Measurements from ENCODE around the gene ROR2.
"Not testable (repeated sequence)": the region's sequence is repeated elsewhere in the genome, so short reads cannot be mapped to it uniquely, and the experiment has no call there.

The ROR2 gene

DNA sequence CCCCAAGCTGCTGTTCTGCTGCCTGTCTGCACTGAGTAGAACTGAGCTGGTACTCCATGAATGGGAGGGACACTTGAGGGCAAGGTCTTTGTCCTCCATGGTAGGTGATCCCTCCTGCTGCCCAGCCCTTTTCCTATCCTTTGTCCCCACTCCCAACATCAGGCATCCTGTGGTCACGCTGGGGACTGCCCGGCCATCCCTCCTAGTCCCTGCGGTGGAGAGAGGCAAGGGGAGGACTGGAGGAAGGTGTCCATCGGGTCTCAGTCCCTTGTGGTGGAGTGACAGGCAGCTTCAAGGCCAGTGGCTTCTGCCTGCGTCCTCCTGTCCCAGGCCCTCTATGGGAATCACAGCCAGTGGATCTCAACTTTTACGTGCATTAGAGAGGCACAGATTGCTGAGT, 25.9 kb downstream of the ROR2 start:
- in situ Hi-C loops (cut with MboI; ENCODE audit: low sequenced_read_pairs) = no loop called here

DNA sequence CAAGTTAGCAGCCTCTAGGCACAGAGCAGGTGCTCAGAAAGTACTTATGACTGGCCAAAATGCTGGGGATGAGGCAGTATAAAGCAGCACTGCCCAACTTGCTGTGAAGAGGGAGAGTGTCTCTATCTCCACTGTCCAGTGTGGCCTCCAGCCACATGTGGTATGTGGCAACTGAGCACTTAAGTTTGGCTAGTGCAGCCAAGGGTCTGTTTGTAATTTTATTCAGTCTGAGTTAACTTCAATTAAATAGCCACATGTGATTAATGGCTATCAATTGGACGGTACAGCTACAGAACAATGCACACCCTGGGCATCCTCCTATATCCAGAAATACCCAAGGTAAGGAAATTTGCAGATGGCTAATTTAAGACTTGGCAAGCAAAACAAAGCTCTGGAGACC, 26.9 kb downstream of the ROR2 start:
- in situ Hi-C loops (cut with MboI; ENCODE audit: low sequenced_read_pairs) = no loop called here

DNA sequence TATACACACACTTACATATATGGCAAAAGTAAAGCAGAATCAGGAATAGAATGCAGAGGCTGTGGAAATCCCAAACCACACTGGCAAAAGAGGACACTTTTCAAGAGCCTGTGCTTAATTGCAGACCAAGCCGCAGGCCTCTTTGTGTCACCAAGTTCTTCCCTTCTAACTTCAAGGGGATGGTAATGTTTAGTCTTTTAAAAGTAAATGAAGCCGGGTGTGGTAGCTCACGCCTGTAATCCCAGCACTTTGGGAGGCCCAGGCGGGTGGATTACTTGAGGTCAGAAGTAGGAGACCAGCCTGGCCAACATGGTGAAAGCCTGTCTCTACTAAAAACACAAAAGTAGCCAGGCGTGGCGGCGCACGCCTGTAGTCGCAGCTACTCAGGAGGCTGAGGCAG, 28.7 kb downstream of the ROR2 start:
- in situ Hi-C loops (cut with MboI; ENCODE audit: low sequenced_read_pairs) = no loop called here

DNA sequence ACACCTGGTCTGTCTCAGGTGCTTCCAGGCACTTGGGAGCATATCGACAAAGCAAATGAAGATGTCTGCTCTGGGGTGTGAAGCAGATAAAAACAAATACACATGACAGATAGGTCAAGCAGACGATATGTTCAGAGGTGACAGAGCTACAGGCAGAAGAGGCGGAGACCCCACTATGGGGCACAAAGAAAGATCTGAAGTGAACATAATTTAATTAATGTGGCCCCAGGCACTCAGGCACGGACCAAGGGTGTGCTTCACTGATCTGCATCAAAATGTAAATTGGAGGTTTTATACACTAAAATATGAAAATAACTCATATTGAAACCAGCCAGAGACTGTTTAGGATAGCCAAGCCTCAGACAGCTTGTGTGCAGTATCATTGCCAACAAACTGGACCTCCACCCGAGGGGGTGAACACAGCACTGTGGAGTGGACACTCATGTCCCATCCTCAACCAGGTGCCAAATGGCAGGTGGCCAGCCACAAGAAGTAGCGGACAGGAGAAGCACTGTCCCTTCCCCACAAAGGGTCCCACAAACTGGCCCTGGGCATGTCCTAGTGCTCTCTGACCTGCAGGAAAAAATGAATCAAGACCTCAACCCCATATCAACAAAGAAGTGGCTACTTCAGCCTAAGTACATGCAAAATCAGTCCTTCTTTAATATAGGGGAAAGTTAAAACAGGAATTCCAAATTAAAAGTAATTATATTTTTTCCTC, 29.2 kb downstream of the ROR2 start:
- in situ Hi-C loops (cut with MboI; ENCODE audit: low sequenced_read_pairs) = no loop called here

DNA sequence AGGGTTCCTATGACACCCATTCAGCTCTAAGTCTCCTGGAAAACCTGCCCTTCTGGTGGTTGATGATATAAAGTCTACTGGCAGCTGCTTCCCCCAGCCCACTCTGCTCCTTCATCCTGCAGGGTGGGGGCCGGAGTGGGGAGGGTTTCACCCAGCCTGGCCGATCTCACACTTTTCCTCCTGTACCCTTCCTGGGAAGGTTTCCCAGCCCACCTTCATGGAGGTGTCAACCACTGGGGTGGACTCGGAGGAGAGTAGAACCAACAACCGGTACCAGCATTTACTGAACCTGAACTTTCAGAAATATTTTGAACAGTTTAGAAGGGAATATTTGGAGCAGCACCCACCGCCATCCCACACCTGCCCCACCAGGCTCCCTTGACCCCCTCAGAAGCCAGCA, 30.4 kb downstream of the ROR2 start:
- in situ Hi-C loops (cut with MboI; ENCODE audit: low sequenced_read_pairs) = no loop called here

DNA sequence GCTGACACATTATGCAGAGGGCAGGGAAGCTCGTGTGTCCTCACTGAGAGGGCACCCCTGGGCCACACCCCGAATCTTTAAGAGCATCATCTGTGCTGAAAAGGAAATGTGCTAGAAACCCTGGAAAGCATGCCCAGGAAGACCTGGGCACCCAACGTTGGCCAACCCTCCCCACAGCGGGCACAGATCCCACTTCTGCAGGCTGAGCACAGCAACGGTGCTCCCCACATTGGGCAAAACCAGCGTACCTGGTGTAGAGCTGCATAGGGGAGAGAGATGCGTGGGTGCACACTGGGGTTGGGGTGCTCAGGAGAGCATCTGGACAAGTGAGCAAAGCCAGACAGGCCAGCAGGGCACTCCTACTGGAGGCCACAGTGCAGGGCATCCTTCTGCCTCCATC, 32.6 kb downstream of the ROR2 start:
- in situ Hi-C loops (cut with MboI; ENCODE audit: low sequenced_read_pairs) = no loop called here

DNA sequence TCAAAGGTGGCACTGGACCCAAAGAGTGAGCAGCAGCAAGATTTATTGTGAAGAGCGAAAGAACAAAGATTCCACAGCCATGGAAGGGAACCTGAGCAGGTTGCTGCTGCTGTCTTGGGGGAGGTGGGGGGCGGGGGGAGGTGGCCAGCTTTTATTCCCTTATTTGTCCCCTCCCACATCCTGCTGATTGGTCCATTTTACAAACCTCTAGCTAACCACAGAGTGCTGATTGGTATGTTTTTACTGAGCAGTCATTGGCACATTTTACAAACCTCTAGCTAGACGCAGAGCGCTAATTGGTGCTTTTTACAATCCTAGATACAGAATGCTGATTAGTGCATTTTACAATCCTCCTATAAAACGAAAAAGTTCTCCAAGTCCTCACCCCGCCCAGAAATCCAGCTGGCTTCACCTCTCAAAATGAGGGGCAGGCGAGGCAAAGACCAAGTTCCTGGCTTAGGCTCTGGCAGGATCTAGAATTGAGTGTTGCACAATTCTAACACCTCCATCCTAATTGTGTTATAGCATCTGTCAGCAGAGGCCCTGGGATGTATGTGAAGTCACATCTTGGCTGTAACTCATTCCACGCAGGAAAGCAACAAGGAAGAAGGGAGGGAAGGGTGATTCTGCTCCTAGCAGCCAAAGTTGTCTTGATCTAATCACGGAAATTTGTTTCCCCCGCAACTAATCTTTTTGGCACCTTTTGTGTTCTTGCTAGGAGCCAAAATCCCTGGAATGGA, 34.3 kb downstream of the ROR2 start:
- in situ Hi-C loops (cut with MboI; ENCODE audit: low sequenced_read_pairs) = no loop called here

DNA sequence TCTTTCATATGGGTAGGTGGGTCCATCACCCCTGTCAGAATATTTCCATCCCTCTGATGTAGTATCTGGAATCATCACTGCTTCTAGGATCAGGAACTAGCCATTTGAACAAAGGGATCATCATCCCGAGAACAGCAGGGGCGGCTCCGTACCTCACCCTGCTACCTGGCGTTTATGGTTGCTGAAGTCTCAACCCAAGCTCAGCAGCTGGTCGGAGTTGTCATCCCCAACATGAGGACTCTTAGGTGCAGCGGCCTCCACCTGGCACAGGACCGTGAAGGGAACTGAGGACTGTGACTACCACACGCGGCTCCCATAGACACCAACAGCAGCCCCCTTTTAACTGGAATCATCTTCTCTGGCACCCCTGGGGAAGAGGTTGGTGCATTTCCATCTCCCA, 35.1 kb downstream of the ROR2 start:
- in situ Hi-C loops (cut with MboI; ENCODE audit: low sequenced_read_pairs) = no loop called here

DNA sequence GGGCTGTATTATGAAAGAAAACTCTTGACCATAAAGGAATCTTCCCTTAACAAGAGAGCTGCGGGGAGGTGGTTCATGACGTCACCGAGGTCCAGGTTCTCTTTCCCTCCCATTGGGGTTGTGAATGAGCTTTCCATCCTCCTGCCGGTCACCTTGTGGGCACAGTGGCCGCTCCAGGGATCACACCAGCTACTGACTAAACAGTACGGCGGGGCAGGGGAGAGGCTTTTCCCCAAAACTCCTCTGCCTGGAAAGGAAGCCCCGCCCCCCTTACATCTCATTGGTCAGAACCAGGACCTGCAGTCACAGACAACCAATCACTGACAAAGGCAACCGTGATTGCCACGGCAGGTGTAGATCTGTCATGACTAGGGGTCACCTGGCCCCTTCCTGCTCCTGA, 35.6 kb downstream of the ROR2 start:
- in situ Hi-C loops (cut with MboI; ENCODE audit: low sequenced_read_pairs) = no loop called here

DNA sequence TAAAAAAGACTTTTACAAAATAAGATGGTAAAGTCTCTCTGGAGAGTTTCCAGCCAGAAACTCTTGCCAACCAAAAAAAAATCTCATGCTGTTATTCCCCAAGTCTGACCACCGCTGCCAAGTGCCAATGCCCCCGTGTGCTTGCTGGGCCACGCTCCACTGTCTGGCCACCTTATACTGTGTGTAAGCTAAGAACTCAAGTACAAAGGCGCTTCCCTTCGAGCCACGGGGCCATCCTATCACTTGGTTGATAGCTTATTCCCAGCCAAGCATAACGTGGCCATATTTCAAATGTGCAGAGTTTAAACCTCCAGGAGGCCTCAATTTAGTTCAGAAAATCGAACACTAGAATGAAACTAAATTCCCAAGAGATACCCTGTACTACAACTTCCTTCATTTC, 36.0 kb downstream of the ROR2 start:
- in situ Hi-C loops (cut with MboI; ENCODE audit: low sequenced_read_pairs) = no loop called here

DNA sequence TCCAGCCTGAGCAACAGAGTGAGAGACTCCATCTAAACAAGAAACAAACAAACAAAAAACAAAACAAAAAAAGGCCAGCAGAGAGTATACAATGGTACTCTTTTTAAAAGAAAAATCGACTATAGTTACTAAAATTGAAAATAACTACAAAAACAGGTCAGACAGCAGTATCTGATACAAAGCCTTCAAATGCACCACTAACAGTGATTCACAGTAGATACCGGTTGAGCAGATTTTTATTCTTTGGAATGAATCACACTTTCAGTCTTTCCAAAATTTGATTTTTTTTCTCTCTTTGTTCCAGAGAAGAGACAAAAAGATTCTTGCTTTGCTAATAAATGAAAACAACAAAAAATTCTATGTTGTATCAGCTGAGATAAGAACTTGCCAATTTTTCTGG, 36.9 kb downstream of the ROR2 start:
- in situ Hi-C loops (cut with MboI; ENCODE audit: low sequenced_read_pairs) = no loop called here

DNA sequence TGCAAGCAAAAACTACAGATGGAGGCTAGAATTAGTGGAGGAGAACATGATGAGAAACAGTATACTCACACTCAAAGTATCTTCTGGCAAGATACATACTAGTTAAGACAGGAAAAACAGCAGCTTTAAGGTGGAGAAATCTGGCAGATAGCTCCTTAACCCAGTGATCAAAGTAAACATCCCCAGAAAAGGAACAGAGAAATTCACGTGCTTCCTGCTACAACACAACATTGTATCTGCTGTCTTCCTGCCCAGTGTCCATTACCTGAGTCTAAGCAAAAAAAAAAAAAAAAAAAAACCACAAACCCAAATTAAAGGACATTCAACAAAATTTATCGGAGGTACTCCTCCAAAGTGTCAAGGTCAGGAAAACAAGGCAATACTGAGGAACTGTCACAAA, 38.4 kb downstream of the ROR2 start:
- in situ Hi-C loops (cut with MboI; ENCODE audit: low sequenced_read_pairs) = no loop called here

DNA sequence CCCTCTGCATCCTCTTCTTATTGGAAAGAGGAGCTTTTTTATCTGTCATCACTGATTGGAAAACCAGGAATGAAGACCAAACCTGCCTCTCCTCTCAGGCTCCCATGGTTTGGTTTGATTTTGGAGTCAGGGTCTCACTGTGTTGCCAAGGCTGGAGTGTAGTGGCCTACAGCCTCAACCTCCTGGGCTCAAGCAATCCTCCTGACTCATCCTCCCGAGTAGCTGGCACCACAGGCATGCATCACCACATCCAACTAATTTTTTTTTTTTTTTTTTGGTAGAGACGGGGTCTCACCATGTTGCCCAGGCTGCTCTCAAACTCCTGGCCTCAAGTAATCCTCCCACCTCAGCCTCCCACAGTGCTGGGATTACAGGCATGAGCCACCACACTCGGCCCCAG, 40.8 kb downstream of the ROR2 start:
- in situ Hi-C loops (cut with MboI; ENCODE audit: low sequenced_read_pairs) = not testable (repeated sequence)

DNA sequence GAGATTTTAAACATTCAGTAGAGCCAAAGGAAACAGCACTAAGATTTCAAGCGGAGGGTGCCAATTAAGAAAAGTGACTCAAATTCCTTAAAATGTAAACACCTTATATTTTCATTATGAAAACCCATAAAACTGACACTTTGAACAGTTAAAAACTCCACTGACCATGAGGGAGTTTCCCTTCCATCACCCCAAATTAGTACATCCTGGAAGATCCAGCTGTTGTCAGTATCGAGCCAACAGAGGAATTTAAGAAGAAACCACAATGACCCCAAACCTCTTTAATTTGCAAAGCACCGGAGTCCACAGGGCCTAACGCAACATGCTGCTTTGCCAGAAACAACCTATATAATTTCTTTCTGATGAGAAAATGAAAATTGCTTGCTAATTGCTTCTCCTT, 41.3 kb downstream of the ROR2 start:
- in situ Hi-C loops (cut with MboI; ENCODE audit: low sequenced_read_pairs) = no loop called here

DNA sequence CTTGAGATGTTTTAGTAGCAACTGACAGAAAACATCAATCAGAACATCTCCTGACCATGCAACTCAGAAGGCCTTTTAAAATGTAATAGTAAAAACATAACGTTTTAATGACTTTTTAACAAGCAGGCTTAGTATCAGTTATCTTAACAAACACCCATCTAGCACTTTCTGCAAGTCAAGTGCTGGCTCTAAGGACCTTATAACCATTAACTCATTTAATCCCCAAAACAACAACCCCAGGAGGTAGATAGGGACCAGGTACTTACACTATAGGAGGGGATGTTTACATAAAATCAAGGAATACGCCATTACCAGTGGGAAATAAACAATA, 41.8 kb downstream of the ROR2 start:
- in situ Hi-C loops (cut with MboI; ENCODE audit: low sequenced_read_pairs) = no loop called here

DNA sequence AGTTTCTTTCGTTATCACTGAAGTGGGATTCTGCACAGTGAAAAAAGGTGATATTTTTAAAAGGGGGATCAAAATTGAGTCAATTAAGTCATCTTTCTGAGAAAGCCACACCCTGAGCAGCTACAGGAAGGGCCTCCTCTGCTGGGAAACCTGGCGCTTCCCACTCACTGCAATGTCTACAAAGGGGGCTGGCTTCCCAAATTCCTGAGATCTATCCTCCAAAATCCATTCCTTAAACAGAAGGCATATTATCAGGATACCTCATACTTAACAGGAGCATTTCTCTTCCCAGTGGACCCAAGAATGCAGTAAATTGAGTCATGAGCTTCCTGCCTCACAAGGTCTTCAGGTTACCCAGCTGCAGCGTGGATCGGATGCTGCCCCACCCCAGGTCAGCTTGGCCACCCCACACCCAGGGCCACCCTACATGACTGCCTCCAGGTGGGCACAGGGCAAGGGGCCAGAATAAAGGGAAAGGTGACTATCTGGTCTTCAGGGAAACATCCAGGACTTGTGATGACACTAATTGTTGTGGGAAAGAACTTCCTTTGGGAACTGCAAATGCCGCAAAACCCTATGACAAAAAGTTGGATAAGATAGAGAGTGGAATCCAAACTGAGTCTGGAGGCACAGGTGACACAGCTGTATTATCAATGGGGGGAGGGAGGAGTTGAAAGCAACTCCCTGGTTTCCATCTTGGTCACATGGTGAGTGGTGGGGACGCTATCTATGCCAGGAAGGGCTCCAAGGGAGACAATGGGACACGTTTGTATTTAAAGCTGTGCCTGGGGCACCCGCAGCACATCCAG, 42.3 kb downstream of the ROR2 start:
- in situ Hi-C loops (cut with MboI; ENCODE audit: low sequenced_read_pairs) = no loop called here

DNA sequence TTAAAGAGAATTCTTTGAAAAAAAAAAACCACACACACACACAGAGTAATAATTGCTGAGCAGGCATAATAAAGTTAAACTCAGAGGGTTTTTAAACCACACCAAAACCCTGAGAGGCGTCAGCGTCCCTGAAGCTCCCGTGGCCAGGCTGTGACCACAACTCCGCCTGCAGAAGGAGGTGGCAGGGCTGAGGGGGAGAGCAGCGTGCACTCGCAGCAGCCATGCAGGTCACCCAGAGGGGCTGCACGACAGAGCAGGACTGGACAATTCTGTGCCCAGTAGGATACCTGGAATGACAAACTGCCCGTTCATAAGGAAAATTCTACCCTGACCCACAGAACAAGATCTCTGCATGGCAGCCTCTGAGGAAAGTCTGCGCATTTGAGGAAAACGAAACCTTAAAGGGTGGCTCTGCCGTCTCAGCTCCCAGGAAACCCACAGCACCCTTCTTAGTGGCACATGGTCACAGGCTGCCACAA, 44.0 kb downstream of the ROR2 start:
- in situ Hi-C loops (cut with MboI; ENCODE audit: low sequenced_read_pairs) = no loop called here

DNA sequence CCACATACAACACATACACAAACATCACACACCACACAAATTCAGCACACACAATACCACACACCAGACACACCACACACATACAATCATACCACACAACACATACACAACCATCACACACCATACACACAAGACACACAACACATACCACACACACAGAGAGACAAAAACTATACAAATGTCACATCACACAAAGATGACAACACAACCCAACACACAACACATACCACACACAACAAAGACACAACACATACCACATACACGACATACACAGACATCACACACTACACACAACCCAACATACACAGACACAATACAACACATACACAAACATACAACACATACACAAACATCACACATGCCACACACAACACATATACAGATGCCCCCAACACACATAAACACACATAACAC, 44.8 kb downstream of the ROR2 start:
- in situ Hi-C loops (cut with MboI; ENCODE audit: low sequenced_read_pairs) = no loop called here

DNA sequence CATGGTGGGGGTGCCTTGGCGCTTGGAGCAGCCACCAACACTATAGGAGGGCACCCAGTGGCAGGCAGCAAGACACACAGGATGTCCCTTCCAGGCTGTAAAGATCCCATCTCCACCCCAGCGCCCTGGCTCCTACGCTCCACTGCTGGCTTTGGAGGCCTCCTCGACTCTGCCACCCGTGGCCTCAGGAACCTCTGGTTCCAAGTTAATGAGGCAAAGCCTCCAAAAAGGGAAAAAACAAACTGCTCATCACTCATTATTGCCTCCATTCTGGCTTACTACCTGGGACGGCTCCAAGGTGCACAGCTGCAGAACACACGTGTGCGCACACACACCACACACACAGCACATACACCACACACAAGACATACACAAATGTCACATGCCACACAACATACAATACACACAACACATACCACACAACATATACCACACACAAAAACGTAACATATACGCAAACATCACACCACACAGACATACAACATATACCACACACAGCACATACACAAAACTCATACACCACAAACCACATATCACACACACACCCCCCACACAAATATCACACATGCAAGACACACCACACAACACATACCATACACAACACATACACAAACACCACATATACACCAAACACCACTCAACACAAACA, 45.3 kb downstream of the ROR2 start:
- in situ Hi-C loops (cut with MboI; ENCODE audit: low sequenced_read_pairs) = no loop called here

DNA sequence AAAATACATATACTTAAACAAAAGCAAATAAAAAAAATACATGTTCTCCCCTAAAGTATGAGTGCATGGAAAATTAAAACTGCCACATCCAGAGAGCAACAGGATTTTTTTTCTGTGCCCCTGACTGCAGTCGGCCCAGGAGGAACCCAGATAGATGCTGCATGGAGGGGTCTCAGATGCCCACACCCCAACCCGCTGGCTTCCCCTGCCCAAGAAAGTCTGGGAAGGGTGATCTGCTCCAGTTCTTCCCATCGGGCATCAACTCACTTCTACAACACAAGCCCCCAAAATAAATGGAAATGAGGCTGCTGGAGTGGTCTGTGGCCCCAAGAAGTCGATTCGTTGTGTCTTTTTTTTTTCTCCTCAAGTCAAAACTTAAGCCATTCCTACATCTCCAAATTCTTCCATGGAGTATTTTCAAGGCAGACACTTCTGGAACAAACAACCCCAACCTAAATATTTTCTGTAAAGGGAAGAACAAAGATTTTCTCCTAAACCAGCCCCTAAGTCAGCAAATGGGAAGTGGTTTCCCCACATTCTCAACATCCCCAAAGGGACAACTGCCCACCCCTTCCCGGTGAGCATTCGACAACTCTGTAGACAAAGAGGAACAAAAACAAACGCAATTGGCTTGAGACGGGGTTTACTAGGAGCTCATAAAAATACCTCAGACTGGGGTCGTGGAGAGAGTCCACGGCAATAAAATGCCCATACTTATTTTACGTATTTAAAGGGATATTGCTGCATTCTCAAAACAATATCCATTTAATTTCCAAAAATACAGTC, 46.7 kb downstream of the ROR2 start:
- in situ Hi-C loops (cut with MboI; ENCODE audit: low sequenced_read_pairs) = no loop called here
